Measurements from ENCODE around the gene SASH1.
A peak's percentile ranks its signal among the peaks of the same experiment; 100 is the strongest.

Gene SASH1

DNA sequence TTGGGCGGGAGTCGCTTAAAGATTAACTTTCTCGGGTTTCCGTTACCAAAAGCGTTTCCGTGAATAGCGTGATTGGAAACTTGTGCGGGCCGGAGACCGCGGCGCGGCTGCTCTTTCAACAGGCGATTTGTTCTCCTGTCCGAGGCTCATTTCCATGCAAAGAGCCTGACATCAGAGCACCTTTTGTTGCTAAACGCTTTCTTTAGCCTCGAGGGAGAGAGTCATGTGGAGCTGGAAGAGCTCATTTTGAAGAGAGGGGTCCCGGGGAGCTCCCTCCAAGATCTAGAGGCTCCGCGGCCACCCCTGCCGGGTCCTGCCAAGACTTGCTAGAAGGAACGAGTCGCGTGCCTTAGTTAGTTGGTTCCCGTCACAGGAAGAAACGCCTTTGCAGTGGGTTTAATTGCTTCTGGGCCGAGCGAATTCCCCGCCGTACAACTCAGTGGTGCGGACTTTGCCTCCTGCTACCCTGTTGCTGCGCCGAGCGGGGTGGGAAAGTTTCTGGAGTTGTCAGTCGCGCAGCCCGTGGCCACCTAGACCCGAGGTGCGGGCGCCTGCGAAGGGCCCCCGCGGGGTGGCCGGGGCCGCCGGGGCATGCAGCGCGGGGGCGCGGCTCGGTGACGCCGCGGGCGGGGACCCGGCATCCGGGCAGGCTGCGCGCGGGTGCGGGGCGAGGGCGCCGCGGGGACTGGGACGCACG is at the start of gene SASH1:
Gene SASH1, plus strand, starts transcription at position 489 of the 697 bp plus-strand sequence. CDS start 230 bp downstream, outside the sequence.
- DNase-seq (ENCODE audit: low read depth) = peak; percentile 82

DNA sequence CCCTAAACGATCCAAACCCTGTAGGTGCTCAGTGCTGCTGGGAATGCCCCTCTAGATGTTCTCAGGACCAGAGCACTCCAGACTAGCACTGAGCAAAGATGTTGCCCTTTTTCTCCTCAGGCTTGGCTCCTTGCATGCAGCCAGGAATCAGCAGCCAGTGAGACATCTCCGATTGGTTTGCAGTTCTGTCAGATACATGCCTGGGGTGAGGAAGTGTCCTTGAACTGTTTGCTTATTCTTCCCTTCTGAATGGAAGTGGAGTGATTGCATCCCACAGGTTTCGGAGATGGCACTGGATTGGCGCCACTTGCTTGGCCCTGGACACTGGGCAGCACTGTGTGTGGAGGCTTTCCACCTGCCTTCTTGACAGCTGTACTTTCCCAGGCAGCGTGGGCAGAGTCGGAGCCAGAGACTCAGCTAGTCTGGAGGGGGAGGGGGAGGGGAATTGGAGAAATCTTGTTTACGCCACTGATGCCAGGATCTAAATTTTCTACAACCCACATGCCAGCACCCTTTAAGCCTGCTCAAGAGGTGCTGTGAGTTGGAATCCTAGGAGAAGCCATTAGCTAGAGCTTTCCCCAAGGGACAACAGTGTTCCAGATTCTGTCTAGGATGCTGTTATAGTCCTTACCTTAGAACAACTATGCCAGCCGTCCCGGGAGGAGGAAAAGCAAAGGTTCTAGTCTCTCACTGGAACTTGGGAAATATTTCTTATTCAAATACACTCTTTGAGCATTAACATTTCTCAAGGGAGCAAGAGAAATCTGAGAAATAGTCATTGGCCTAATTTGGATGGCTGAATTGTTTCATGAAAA is 49.2 kb upstream of the SASH1 start:
- no peak for DNase-seq (ENCODE audit: low read depth)

DNA sequence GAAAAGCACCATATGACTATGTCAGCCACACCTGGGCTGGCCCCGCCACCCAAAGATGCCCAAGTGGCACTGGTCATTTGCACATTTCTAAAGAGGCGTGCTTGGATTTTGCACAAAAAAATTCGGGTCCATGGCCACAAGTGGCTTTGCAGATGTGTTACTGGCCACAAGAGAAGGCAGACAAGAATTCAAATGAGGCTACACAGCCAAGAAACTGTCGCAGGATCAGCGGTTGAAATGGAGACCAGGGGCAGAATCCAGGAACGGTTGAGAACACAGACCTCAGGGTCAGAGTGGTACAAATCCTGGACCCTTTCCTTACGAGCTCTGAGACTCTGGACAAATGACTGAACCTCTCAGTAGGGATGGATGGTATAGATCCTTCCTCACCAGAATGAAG is 48.6 kb upstream of the SASH1 start:
- no peak for DNase-seq (ENCODE audit: low read depth)

DNA sequence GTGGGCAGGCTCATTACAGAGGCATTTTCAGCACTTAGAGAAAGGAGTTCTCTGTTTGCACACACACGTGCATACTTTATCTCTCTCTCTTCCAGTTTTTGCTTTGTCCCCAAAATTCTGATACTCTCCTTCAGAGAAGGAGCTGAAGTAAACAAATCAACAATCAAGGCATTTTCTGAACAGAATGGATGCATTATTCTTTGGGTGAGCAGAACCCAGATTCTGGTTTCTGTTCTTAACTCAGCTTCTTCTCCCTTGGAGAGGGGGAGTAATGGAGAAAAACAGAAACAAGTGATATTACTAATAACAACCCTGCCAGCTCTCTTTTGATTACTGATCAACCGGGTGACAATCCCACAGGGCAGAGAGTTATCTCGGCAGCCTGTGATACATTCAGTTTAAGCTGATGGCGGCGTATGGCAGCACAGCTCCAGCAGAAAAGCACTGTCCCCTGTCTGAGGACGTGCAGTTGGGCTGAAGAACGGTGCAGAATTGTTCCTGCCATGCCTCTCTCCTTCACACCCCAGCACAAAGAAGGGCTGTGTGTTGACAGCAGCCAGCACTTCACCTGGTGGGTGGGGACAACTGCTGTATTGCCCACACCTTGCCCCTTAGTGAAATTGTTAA is 47.3 kb upstream of the SASH1 start:
- no peak for DNase-seq (ENCODE audit: low read depth)

DNA sequence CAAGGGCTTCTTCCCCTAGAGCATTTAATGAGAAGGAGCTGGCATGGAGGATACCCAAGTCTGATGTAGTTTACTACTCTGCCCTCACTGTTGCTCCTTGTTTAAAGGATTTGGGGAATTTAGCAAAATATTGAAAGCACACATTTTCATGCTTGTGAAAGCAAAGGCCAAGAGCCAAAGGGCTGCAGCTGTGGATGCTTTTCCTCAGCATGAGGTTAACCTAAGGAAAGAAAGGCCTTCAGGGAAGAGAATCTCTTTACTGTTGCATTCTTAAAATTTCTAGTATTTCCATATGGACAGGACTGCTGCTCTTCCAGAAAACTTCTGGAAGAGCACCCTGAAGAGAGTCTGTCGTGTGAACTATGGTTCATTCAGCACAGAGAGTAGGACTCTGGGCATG is 45.9 kb upstream of the SASH1 start:
- peak; percentile 39 for DNase-seq (ENCODE audit: low read depth)

DNA sequence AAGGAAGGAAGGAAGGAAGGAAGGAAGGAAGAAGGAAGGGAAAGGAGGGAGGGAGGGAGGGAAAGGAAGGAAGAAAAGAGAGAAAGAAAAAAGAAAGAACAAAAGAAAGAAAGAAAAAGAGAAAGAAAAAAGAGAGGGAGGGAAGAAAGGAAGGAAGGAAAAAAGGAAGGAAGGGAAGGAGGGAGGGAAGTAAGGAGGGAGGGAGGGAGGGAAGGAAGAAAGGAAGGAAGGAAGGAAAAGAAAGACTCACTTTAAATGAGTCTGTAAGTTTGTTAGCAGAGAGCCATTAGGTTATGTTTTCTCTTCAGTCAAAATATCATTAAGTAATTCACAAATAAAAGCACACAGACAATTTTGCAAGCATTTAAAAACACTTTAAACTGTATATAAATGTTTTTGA is 44.0 kb upstream of the SASH1 start:
- no peak for DNase-seq (ENCODE audit: low read depth)

DNA sequence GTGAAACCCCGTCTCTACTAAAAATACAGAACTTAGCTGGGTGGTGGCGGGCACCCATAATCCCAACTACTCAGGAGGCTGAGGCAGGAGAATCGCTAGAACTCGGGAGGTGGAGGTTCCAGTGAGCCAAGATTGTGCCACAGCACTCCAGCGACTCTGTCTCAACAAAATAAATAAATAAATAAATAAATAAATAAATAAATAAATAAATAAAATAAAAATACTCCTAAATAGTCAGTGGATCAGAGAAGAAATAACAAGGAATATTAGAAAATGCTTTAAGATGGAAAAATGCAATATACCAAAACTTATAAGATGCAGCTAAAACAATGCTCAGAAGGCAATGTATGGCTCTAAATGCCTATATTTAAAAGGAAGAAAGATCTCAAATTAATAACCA is 39.0 kb upstream of the SASH1 start:
- DNase-seq (ENCODE audit: low read depth) = no peak

DNA sequence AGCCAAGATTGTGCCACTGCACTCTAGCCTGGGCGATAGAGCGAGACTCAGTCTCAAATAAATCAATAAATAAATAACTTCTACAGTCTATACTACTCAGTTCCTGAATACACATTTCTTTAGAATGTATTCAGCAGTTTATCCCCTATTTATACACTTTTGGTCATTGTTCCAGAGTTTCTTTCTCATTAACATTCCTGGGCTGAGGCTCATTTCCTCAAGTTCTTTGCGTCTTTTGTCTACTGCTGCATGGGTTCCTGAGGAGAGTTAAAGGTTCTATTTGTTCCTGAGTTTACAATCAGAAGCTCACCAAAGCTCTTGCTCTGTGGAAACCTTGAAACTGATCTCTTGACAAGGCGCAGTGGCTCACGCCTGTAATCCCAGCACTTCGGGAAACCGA is 37.7 kb upstream of the SASH1 start:
- peak; percentile 92 for DNase-seq (ENCODE audit: low read depth)

DNA sequence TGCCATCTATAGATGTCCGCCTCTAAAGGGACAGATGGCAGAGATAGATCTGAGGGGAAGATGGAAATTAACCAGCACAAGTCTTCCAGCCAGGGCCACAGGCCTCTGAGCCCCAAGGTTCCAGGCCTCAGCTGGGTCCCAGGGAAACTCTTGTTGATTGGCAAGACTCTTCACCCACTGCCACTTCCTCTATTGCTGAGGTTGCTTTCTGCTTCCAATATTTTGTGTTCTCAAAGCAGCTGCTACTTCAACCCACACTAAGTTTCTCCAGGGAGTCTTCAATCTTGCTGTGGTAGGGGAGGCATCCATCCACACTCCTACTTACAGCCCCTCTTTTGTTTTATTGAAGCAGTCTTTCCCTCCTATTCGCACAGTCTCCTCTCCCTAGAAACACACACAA is 36.4 kb upstream of the SASH1 start:
- DNase-seq (ENCODE audit: low read depth) = no peak

DNA sequence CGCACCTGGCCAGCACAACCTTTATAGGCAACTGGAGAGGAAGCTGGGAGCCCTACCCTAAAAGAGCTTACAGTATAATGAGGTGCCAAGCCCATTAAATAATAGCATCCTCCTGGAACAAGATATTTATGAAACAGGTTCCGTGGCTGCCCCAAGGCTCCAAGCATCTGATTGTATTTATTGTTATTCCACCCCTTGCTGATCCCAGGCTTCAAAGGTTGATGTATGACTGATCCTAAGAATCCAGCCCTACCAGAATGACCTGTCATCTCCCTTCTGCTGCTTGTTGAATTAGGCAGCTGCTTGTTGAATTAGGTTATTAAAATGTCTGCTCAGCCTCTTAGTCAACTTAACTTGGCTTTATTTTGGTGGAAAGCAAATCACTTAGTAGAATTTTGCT is 35.2 kb upstream of the SASH1 start:
- DNase-seq (ENCODE audit: low read depth) = peak; percentile 48

DNA sequence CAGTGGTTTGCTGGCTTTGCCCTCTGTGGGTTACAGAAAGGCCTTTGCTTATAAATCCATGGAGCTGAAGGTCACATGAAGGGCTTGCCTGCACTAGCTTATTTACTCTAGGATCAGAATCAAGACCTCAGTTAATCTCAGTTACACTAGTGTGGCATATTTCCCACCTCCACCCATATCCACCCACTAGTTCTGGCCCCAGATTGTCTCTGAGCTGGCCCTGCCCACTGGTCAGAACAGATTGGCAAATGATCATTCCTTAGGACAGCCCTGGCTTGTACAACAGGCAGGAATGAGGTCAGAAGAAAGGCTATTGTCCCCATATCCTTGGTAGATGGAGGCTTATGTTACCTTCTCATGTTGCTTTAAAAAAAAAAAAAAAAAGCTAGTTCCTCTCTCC is 33.3 kb upstream of the SASH1 start:
- no peak for DNase-seq (ENCODE audit: low read depth)

DNA sequence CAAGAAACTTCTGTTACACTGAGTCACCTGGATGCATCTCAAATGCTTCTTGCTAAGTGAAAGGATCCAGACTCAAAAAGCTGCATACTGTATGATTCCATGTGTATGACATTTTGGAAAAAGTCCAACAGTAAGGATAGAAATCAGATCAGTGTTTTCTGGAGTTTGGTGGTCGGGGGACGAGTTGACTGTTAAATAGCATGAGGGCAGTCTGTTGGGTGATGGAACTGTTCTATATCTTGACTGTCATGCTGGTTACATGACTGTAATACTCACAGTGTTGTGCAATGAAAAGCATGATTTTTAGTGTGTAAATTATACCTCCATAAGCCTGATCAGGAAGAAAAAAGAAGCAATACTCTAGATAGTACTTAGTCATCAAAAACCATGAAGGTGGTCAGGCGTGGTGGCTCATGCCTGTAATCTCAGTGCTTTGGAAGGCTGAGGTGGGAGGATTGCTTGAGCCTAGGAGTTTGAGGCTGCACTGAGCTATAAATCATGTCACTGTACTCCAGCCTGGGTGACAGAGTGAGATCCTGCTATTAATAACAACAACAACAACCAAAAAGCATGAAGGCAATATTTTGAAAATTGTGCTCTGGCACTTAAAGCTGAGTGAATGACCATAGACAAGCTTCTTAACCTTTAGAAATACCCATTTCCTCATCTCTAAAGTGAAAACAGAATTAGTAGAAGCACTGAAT is 30.5 kb upstream of the SASH1 start:
- DNase-seq (ENCODE audit: low read depth) = peak; percentile 17

DNA sequence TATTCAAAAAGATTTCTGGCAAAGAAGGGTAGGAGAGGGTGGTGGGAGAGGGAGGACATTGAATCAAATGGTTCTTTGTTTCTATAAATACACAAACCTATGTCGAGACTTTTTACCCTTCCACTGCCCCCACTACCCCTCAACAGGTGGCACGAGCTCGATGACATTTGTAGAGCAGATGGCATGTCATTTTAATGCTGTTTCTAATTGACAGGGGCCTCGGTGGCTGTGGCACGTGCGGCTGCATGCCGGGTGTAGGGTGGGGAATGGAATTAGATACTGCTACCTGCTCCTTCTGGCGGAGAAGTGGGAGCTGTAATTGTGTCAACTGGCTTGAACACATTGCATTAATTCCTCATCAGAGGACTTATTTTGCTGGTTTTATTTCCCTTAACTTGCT is 29.1 kb upstream of the SASH1 start:
- DNase-seq (ENCODE audit: low read depth) = no peak

DNA sequence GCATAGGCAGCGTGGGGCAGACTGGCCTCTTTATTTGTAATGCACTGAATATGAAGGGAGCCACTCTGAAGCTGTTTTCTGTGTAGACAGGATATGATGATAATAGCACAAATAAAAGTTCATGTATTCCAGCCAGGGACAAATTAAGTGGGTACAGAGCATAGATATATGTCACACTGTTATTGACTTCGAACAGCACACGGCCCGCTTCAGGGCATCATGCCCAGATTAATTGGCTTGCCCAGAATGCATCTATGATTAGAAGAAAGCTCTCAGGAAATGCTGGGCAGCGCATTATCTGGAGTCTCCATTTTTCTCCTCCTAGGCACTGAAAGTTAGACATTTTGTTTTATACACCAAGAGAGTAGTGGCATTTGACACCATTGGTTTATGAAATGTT is 26.3 kb upstream of the SASH1 start:
- DNase-seq (ENCODE audit: low read depth) = no peak

DNA sequence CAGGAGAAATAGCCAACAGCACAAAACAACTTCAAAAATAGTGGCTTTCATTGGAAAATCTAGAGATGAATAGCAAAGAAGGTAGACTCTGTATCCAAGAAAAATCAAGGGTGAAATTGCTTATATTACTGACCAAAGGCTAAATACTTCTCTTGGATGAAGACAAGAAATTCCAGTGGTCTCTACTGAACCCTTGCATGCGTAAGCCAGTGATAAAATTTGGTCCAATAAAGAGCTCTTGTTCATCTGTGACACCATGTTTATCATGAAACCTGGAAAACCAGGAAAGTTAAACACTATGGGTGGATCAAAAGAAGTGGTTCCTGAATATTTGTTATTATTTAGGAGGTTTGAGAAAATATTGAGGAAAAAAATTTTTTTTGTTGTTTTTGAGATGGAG is 25.6 kb upstream of the SASH1 start:
- no peak for DNase-seq (ENCODE audit: low read depth)

DNA sequence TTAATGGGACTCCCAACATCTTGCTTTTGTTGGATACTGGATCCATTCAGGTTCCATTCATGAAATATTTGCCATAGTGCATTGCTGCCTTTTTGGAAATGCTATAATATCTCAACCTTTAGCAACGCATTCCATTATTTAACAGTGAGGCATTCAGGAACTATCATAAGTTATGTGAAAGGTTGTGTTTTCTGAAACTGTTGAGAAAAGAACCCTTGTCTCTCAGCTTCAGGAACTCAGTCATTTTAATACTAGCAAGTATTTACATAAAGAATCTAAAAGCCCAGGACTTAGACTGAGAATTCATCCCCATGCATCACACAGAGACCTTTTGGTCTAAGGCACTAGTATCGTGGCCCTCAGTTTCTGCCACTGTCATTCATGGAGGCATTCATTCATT is 24.9 kb upstream of the SASH1 start:
- no peak for DNase-seq (ENCODE audit: low read depth)

DNA sequence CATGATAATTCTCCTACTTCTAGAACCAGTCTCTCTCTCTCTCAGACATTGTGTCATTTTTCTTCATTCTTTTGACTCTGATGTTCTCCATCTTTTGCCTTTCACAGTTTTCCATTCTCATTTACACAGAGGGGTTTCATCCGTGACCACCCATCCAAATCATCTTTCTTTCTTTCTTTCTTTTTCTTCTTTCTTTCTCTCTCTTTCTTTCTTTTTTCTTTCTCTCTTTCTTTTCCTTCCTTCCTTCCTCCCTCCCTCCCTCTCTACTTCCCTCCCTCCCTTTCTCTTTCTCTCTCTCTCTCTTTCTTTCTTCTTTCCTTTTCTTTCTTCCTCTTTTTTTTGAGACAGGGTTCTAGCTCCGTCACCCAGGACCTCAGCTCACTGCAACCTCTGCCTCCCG is 19.9 kb upstream of the SASH1 start:
- no peak for DNase-seq (ENCODE audit: low read depth)

DNA sequence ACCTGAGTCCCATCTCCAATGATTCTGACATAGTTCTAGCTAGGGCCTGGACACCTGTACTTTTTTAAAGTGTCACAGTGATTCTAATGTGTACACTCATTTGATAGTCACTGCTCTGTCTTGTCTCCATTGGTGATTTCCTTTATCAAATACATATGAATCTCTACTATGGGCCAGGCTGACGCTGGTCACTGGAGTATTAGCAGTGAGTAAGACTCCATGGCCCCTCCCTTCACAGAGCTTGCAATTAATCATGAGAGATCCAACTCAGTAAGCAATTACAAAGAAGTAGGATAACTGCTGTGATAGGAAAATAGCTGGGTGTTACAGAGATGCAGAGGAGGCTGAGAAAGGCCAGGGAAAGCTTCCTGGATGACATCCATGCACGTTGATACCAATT is 19.3 kb upstream of the SASH1 start:
- DNase-seq (ENCODE audit: low read depth) = peak; percentile 89

DNA sequence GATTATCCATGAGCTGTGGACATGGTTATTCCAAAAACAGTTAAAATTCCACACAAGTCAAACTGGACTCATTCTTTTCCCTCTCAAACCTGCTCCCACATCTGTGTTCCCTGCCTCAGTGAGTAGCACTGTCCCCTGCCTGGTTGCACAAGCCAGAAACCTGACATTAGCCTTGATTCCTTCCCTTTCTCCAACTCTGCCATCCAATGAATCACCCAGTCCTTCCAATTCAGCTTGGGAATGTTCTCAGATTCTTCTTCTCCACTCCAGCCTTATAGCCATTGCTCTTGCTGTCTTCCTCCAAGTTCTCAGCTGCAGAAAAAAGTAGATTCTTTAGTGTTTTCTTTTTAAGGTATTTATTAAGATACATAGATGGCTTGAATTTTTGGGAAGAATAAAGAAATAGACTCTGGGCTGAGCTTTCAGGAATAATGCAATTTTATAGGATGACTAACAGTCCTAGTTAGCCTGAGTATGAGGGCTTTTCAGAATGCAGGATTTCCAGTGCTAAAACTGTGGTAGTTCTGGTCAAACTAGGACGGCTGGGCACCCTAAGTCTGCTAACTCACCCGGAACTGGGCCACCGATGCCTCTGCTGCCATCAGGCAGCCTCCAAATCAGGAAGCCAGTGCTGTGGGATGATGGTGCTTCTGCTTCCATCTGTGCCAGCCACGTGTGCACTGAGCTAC is 18.2 kb upstream of the SASH1 start:
- DNase-seq (ENCODE audit: low read depth) = peak; percentile 93

DNA sequence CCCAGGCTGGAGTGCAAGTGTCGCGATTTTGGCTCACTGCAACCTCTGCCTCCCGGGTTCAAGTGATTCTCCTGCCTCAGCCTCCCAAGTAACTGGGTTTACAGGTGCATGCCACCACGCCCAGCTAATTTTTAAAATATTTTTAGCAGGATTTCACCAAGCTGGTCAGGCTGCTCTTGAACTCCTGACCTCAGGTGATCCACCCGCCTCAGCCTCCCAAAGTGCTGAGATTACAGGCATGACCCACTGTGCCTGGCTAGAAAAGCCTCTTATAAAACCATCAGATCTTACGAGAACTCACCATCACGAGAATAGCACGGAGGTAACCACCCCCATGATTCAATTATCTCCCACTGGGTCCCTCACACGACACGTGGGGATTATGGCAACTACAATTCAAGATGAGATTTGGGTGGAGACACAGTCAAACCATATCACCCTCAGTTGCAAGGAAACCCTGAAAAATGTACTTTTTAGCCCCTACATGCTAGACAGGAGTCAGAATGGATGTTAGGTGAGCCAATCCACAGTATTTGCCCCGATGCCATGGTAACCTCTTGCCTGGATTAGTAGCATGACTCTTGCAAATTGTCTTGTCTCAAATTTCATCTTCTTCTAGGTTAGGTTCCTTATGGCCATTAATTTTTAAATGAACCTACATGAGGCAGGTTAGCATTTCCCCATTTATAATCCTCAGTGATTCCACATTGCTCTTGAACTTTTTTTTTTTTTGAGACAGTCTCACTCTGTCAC is 17.1 kb upstream of the SASH1 start:
- DNase-seq (ENCODE audit: low read depth) = peak; percentile 42

DNA sequence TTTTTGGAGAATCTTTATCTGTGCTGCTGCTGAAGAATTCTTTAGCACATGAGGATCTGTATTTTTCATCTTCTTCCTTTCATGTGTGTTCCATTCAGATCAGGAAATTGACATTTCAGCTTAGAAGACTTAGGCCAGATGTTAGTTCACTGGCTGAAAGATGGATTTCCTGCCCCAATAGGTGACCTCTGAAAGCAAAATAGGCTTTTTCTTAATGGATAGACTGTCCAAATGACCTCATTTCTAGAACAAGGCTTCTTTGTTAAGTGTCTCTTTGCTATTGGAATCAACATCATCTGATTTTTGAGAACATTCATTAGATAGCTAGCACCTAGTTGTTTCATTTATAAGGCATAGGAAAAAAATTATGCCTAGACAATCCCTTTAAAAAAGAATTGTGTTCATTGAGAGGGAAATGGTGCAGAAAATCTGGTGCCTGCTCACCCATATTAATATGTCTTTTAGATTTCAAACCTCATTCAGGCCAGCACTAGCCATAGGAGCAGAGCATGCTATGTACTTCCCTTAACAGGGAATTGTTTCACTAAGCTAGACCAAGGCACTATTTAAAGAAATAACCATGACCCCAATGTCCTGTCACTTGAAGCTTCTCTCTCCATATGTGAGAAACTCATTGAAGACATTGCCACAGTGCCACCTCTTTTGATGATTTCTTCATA is 13.6 kb upstream of the SASH1 start:
- no peak for DNase-seq (ENCODE audit: low read depth)
